GM21723 (cell line): ENCODE data around the gene CHD9.
"Not testable (repeated sequence)": the region's sequence is repeated elsewhere in the genome, so short reads cannot be mapped to it uniquely, and the experiment has no call there.

ENCODE experiments used
- ATAC-seq: cut with Tn5 transposase; IDR thresholded peaks from one replicate; pipeline ENCODE4 v1.9.1; 2021; ENCODE audit warnings: mild to moderate bottlenecking, moderate library complexity; ENCODE audit not compliant: unreplicated experiment

CHD9 gene

DNA sequence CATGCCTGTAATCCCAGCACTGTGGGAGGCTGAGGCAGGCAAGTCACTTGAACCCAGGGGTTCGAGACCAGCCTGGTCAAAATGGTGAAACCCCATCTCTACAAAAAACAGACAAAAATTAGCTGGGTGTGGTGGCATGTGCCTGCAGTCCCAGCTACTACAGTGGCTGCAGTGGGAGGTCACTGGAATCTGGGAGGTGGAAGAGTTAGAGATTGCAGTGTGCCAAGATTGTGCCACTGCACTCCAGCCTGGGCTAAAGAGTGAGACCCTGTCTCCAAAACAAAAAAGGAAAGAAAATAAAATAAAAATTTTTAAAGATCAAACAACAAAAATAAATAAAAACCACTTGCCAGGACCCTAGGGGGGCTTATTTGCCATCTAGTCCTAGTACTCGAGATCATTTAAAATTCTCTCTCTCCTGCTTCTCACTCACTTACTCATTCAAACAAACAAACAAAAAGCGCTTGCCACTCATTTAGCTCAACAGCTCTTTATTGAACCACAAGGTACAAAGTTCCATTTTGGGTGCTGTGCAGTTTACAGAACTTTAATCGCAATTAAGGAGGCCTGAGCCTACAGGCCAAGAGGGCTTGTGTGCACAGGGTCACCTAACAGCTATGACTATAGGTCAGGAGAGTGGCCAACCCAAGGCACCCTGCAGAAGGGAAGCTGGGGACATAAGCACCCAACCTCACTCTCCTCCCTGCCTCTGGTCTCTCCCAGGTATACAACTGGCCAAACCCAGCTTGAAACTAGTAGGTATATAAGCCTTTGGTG lies 6.5 kb upstream of the CHD9 start:
- ATAC-seq: no peak

DNA sequence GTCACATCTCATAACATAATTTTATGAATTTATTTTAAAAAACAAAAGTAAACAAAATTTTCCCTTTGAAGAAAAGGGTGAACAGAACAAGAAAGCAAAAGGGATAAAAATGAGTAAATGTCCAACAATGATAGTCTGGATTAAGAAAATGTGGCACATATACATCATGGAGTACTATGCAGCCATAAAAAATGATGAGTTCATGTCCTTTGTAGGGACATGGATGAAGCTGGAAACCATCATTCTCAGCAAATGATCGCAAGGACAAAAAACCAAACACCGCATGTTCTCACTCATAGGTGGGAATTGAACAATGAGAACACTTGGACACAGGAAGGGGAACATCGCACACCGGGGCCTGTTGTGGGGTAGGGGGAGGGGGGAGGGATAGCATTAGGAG lies 3.5 kb upstream of the CHD9 start:
- ATAC-seq: not testable (repeated sequence)

- no peak for ATAC-seq
Observed at GRCh38 chr16:53052519-53053501, 2.0 kb upstream of the CHD9 start, which contains the start of gene CHD9NB. Gene CHD9NB, minus strand, starts transcription at chr16:53052897. Its CDS starts 8,739 bp downstream, at chr16:53044158.

- peak; percentile 43 for ATAC-seq
Observed at GRCh38 chr16:53053967-53054669, 673 bp upstream of the CHD9 start.

DNA sequence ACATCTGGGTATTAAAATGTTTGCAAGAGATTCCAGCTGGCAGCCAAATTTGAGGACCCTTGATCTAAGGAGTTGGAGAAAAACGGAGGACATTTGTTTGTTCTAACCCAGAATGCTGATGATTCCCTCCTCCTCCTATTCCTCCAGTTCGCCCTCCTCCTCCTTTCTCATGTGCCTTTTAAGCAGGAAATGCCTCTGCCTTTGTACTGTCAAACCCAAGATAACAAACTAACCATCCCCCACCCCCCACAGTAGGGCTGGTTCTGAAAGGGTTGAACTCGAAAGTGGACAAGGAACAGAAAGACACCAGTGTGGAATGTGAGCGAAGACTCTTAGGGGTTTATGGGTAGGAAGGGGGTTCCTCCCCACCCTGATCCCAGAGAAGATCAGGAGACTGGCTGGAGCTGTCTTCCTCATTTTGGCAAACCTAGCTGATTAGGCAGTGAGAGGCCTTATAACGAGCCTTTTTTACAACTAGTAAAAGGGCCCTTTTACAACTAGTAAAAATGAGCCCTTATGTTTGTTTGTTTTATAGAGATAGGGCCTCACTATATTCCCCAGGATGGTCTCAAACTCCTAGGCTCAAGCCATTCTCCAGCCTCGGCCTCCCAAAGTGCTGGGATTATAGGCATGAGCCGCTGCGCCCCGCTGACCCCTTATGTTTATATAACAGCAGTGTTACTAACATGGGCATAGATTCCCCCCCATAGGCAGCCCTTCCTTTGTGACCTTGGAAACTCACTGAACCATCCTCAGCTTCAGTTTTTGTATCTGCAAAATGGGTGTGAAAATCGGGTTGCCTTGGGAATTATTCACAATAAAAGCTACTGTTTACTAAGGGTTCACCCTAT lies 975 bp downstream of the CHD9 start:
- no peak for ATAC-seq

DNA sequence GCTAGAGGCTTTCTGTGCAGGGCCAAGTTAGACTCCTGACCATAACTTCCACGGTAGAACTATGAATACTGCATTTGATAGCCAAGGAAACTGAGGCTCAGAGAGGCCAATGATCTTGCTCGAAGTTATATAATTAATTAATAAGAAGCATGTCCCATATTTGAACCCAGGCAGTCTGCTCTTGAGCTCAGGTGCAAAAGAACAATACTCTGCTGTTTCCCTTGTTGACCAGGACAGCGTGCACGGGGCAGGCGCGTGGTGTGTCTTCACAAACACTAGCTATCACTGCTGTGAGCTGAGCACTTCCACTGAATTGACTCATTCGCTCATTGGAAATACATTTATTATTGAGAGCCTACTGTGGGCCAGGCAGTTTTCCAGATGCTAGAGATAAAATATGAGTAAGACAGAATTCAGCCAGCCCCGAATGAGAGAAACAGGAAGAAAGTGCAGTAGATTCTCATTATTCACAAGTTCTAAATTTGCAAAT lies 1.6 kb downstream of the CHD9 start:
- no peak for ATAC-seq

GRCh38 chr16:53057658-53058057 lies 2.9 kb downstream of the CHD9 start:
- no peak for ATAC-seq

DNA sequence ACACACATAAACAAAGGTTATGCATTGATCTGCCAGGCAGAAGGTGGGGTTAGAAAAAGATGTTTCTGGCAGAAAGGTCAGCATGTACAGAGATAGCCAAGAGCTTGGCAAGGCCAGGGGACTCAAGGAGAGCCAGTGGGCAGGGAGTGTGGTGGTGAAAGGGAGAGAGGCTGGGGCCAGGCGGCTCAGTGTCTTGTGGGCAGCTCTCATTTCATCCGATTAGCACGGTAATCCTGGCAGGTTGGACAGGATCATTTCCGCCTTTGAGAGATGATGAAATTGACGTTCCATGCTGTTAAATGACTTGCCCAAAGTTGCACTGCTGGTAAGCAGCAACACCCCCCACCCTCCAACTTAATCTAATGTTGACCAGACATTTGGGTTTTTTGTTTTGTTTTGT lies 3.6 kb downstream of the CHD9 start:
- no peak for ATAC-seq

DNA sequence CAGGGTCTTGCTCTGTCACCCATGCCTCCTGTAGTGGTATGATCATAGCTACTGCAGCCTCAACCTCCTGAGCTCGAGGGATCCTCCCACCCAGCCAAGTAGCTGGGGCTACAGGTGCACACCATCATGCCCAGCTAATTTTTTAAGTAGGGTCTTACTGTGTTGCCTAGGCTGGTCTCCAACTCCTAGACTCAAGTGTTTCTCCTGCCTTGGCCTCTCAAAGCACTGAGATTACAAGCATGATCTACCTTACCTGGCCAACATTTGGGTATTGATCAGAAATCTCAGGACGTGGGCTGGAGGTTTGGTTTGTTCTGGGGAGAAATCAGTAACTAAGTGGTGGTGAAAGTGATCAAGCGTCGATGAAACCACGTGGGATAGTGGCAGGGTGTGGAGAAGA lies 4.1 kb downstream of the CHD9 start:
- no peak for ATAC-seq

GRCh38 chr16:53059672-53060071 lies 4.9 kb downstream of the CHD9 start:
- no peak for ATAC-seq

- peak; percentile 33 for ATAC-seq
Observed at GRCh38 chr16:53061256-53061655, 6.5 kb downstream of the CHD9 start.

GRCh38 chr16:53061701-53062159 lies 6.9 kb downstream of the CHD9 start:
- peak; percentile 89 for ATAC-seq

- no peak for ATAC-seq
Observed at GRCh38 chr16:53064081-53064578, 9.3 kb downstream of the CHD9 start.

DNA sequence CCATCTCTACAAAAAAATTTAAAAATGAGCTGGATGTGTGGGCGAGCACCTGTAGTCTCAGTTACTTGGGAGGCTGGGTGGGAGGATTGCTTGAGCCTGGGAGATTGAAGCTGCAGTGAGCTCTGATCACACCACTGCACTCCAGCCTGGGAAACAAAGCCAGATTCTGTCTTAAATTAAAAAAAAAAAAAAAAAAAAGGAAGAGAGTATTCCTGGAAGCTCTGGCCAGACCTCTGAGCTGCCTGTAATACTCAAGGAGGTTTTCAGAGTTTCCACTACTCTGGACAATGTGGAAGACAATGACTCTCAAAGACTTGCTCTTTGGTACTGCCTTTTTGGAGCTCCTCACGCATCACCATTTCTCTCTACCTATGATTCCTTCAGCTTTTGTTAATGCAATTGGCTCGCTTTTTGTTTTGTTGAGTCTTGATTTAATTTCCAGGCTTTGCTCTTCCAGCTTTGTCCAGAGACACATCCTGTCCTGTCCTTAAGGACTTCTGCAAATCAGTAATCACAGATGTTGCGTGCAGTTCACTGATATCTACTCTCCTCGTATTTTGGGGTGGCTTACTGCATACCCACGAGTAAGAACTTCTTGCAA lies 10.8 kb downstream of the CHD9 start:
- no peak for ATAC-seq

- no peak for ATAC-seq
Observed at GRCh38 chr16:53067675-53068074, 12.9 kb downstream of the CHD9 start.

- peak; percentile 55 for ATAC-seq
Observed at GRCh38 chr16:53068423-53068833, 13.6 kb downstream of the CHD9 start.

GRCh38 chr16:53069772-53070171 lies 15.0 kb downstream of the CHD9 start:
- ATAC-seq: no peak

GRCh38 chr16:53071748-53072301 lies 17.0 kb downstream of the CHD9 start:
- peak; percentile 52 for ATAC-seq

- no peak for ATAC-seq
Observed at GRCh38 chr16:53073022-53073421, 18.2 kb downstream of the CHD9 start.
